ENCODE measurements around the gene PRKD2.

Gene PRKD2

DNA sequence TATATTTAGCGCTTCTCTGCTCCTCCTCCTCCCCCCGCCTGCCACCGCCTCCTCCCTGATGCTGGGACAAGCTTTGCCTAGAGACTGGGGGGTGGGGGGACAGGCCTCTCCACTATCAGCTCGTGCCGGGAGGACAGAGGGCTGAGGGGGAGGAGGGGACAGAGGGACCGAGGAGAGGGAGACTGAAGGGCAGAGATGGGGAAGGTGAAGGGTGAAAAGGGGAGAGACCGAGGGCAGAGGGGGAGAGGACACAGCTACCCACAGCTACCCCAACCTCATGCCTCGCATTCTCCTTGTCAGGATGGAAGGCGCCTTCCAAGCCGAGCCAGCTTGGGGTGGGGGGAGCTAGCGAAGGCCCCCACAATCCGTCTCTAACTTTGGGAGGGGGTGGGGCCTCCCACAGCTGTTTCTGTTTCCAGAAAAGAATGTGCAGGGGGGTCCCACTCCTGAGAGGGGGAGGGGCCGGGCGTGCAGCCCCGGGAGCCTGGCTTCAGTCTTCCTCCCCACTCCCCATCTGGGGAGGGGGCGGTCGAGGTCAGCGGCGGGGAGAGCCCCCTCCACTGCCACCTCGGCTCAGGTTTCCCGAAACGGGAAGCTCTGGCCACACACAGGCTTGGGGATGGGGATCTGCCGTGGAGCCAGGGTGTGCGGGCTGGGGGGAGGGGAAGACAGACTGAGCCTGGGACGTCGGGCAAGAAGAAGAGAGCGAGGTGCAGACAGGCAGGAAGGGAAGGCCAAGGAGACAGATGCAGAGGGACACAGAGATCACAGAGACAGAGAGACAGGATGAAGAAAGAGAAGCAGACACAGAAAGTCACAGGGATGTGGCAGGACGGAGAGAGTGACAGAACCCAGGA is 57.5 kb downstream of the PRKD2 start:
- no peak overlapping the region for H3K27ac ChIP-seq
- TF ChIP-seq, protein P1, sequence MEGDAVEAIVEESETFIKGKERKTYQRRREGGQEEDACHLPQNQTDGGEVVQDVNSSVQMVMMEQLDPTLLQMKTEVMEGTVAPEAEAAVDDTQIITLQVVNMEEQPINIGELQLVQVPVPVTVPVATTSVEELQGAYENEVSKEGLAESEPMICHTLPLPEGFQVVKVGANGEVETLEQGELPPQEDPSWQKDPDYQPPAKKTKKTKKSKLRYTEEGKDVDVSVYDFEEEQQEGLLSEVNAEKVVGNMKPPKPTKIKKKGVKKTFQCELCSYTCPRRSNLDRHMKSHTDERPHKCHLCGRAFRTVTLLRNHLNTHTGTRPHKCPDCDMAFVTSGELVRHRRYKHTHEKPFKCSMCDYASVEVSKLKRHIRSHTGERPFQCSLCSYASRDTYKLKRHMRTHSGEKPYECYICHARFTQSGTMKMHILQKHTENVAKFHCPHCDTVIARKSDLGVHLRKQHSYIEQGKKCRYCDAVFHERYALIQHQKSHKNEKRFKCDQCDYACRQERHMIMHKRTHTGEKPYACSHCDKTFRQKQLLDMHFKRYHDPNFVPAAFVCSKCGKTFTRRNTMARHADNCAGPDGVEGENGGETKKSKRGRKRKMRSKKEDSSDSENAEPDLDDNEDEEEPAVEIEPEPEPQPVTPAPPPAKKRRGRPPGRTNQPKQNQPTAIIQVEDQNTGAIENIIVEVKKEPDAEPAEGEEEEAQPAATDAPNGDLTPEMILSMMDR (conservative IDR thresholded peaks at IDR 0.05): no peak

DNA sequence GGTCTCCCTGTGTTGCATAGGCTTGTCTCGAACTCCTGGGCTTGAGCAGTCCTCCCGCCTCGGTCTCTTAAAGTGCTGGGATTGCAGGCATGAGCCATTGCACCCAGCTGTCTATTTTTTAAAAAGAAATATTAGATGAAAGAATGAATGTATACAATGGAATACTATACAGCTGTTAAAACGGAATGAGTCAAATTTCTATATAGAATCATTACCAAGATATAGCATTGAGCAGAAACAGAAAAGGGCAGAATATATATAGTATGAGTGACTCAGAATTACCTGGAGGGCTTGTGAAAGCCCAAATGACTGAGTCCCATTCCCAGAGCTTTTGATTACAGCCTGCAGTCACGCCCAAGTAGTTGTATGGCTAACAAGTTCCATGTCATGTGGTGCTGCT is 60.4 kb downstream of the PRKD2 start:
- TF ChIP-seq, protein P1 (conservative IDR thresholded peaks at IDR 0.05): no peak
- no peak overlapping the region for H3K27ac ChIP-seq

DNA sequence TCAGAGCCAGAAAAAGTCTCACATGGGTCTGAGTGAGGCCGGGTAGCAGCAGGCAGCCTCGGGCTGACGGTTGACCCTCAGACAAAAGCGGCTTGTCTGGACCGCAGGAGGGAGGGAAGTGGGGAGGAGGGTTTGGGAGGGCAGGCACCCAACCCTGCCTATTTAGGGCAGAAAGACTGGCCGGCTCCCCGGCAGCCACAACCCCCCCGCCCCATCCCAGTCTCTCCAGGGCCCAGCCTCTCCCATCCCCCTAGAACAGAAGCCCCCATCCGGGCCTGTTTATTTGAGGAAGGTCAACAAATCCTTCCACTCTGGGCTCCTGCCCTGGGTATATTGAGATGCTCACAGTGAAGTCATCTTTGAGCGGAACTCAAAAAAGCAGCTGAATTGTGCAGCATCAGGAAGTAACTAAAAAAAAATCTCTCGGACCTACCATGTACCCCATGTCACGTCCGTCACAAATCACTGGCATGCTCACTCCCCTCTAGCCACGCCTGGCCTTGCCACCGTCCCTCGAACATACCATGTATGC is 62.2 kb downstream of the PRKD2 start:
- TF ChIP-seq, protein P1 (conservative IDR thresholded peaks at IDR 0.05): no peak
- H3K27ac ChIP-seq: no peak overlapping the region

DNA sequence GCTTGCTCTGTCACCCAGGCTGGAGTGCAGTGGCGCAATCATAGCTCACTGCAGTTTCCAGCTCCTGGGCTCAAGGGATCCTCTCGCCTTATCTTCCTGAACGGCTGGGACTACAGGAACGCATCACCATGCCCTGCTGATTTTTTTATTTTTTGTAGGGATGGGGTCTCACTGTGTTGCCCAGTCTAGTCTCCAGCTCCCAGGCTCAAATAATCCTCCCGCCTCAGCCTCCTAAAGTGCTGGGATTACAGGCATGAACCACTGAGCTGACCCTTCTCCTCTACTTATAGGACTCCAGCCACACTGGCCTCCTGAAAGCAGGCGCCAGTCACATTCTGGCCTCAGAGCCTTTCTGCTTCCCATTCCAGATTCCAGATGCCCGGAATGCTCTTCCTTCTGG is 66.5 kb downstream of the PRKD2 start:
- TF ChIP-seq, protein P1 (conservative IDR thresholded peaks at IDR 0.05): no peak
- H3K27ac ChIP-seq: no peak overlapping the region

DNA sequence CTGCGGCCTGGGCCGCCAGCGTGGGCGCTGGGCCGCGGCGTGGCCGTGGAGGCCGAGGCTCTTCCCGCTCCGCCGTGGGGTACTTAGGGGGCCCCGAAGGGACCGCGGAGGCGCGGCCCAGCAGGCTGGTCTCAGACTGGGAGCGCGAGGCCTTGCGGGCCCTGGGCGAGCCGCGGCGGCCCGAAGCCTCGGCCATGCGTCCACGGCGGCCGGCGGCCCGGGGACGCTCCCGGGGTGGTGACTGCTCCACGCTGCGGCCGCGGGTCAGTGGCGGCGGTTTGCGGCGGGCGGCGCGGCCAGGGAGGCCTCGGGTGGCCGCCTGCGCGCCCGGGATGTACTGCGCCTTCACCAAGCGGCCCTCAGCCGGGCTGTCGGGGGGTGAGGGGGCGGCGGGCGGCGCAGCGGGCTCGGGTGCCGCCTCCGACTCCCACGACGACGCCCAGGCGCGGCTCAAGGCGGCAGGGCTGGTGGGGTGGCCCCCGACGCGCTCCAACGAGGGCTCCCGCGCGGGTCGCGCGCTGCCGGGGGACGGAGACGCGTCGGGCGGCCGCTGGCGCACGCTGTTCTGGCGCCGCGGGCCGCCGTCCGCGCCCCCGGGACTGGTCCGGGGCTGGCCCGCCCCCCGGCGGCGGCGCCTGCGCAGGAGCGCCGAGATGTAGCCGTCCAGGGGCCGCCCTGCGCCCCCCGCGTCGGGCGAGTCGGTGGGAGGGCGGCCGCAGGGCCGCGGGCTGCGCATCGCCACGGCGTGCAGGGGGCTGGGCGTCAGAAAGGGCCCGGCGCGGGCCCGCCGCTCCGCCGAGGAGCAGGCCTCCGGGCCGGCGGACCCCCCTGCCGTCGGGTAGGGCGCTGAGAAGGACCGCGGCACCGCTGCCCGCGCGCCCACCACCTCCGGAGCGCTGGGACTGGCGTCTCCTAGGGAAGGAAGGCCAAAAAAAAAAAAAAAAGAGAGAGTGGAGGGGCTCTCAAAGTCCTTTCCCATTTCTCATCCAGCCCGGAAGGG is 67.7 kb downstream of the PRKD2 start:
- TF ChIP-seq, protein P1 (conservative IDR thresholded peaks at IDR 0.05): no peak
- H3K27ac ChIP-seq: no peak overlapping the region

DNA sequence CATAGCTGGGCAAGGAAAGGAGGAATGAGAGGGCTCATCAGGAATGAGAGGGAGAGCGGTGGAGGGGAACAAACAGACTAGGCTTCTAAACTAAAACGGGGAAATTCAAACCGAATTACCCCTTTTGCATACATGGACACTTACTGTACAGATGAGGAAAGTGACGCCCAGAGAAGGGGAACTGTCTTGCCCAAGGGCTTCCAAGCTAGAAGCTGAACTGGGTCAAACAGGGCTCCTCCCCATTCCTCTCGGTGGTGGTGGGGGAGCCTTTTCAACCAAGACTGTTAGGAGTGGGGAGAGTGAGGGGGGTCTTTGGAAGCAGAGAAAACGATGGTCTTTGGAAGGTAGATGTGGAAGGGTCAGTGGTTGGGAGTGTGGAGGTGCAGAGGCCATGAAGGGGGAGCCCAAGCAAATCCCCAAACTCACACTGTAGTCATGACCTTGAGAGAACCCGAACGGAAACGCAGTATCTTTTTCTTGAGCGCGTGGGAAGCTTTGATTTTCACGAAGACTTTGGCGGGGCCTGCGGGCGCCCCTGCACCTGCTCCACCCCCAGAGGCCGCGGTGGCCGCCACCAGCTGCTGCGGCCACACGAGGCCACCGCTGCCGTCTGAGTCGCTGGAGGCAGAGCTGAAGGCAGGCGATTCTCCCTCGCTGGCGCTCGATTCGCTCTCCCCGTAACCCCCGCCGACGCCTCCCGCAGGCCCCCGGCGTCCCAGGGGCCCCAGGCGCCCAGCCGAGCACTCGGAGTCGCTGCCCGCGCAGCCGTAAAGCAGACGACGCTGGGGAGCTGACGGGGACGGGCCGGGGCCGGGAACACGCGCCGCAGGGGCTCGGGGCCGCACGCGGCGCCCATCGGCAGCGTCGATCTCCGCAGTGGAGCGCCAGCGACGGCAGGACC is 68.6 kb downstream of the PRKD2 start:
- TF ChIP-seq, protein P1 (conservative IDR thresholded peaks at IDR 0.05): no peak
- no peak overlapping the region for H3K27ac ChIP-seq
